DMS153 treated with DMSO at 0.1 percent for 48 hours (cell line): ENCODE results near the gene PTPN7.
"Not testable (repeated sequence)": the region's sequence is repeated elsewhere in the genome, so short reads cannot be mapped to it uniquely, and the experiment has no call there.

Experiments
- DNase-seq: peaks from one replicate; lab custom pipeline; 2025; ENCODE audit not compliant: unreplicated experiment; lab: John Stamatoyannopoulos, UW

The PTPN7 gene

GRCh38 chr1:202167708-202168415, 7.5 kb upstream of the PTPN7 start:
- peak; percentile 13 for DNase-seq

GRCh38 chr1:202167054-202167453, 6.7 kb upstream of the PTPN7 start:
- not testable (repeated sequence) for DNase-seq

GRCh38 chr1:202165942-202166843, 5.8 kb upstream of the PTPN7 start:
- DNase-seq: no peak

GRCh38 chr1:202165267-202165941, 5.0 kb upstream of the PTPN7 start:
- DNase-seq: no peak

- DNase-seq: no peak
Observed at GRCh38 chr1:202164271-202165037, 4.1 kb upstream of the PTPN7 start.

GRCh38 chr1:202163281-202164270, 3.2 kb upstream of the PTPN7 start:
- no peak for DNase-seq

GRCh38 chr1:202162418-202163280, 2.2 kb upstream of the PTPN7 start:
- no peak for DNase-seq

- no peak for DNase-seq
Observed at GRCh38 chr1:202162047-202162417, 1.6 kb upstream of the PTPN7 start.

- DNase-seq: no peak
Observed at GRCh38 chr1:202161151-202162046, 997 bp upstream of the PTPN7 start.

- DNase-seq: no peak
Observed at GRCh38 chr1:202159534-202160371, 649 bp downstream of the PTPN7 start.

GRCh38 chr1:202158810-202159533, 1.4 kb downstream of the PTPN7 start:
- DNase-seq: no peak

- DNase-seq: no peak
Observed at GRCh38 chr1:202157945-202158344, 2.5 kb downstream of the PTPN7 start.

- no peak for DNase-seq
Observed at GRCh38 chr1:202156590-202156989, 3.8 kb downstream of the PTPN7 start.

- DNase-seq: peak; percentile 30
Observed at GRCh38 chr1:202155478-202156021, 4.9 kb downstream of the PTPN7 start.

GRCh38 chr1:202154766-202155477, 5.5 kb downstream of the PTPN7 start:
- DNase-seq: no peak
